Common myeloid progenitor, CD34-positive (primary cell): ENCODE measurements around the gene MRPL42.

Experiments used
- CTCF ChIA-PET: fragments of 350-600 bp; sonication (Branson Sonifier 250); formaldehyde crosslinking; loops from one replicate; lab custom pipeline; 2021; ENCODE audit warnings: antibody characterized with exemption; lab: Charles Lee
- POLR2A ChIA-PET: fragments of 350-600 bp; sonication (Branson Sonifier 250); formaldehyde crosslinking; loops from one replicate; lab custom pipeline; 2021; ENCODE audit warnings: antibody characterized with exemption; lab: Charles Lee
- DNase-seq, 3 donors: peaks; one replicate each; pipeline versions ENCODE4 v3.0.0 to v3.0.0-alpha.2; 2013
- H3K27ac ChIP-seq, 2 experiments: 1 replicate in 1 of 2; 2 replicates in 1 of 2; pipeline ENCODE4 v1.7.0; 2013; ENCODE audit warnings: inconsistent platforms in 2 of 2, low read length in 2 of 2, mild to moderate bottlenecking in 2 of 2, low read depth in 1 of 2, moderate library complexity in 1 of 2; ENCODE audit not compliant: severe bottlenecking in 2 of 2, insufficient read depth in 1 of 2, poor library complexity in 1 of 2
- H3K27me3 ChIP-seq, 5 experiments: replicated peaks in 2 of 5; 1 replicate in 3 of 5; 2 replicates in 2 of 5; pipeline versions ENCODE4 v1.6.1 to v1.7.0; 2013; ENCODE audit warnings: low read length in 4 of 5, mild to moderate bottlenecking in 2 of 5, moderate library complexity in 2 of 5, inconsistent platforms in 1 of 5; ENCODE audit not compliant: insufficient read depth in 5 of 5, control insufficient read depth in 4 of 5
- H3K36me3 ChIP-seq, 4 experiments: 1 replicate in 2 of 4; 2 replicates in 2 of 4; pipeline versions ENCODE4 v1.6.1 to v1.7.0; 2013; ENCODE audit warnings: low read length in 3 of 4, control low read depth in 1 of 4, mild to moderate bottlenecking in 1 of 4; ENCODE audit not compliant: control insufficient read depth in 4 of 4, insufficient read depth in 4 of 4
- H3K4me1 ChIP-seq, 4 experiments: 1 replicate in 3 of 4; 2 replicates in 1 of 4; pipeline versions ENCODE4 v1.6.1 to v1.7.1; 2013; ENCODE audit warnings: low read length in 3 of 4, mild to moderate bottlenecking in 3 of 4, control low read depth in 1 of 4, inconsistent platforms in 1 of 4, moderate library complexity in 1 of 4; ENCODE audit not compliant: control insufficient read depth in 4 of 4, insufficient read depth in 4 of 4; ENCODE audit errors: control extremely low read depth in 1 of 4
- H3K4me3 ChIP-seq, 7 experiments: 1 replicate in 4 of 7; 2 replicates in 3 of 7; pipeline versions ENCODE4 v1.5.1 to v1.7.0; 2013; ENCODE audit warnings: mild to moderate bottlenecking in 7 of 7, low read length in 6 of 7, moderate library complexity in 6 of 7, inconsistent platforms in 2 of 7, low read depth in 2 of 7, control low read depth in 1 of 7; ENCODE audit not compliant: insufficient read depth in 4 of 7, control insufficient read depth in 1 of 7; ENCODE audit errors: extremely low read depth in 1 of 7
- H3K9me3 ChIP-seq, 5 experiments: 1 replicate in 4 of 5; 2 replicates in 1 of 5; pipeline versions ENCODE4 v1.6.1 to v1.7.1; 2013; ENCODE audit warnings: low read length in 4 of 5, mild to moderate bottlenecking in 2 of 5, inconsistent platforms in 1 of 5, low read depth in 1 of 5, moderate library complexity in 1 of 5; ENCODE audit not compliant: control insufficient read depth in 4 of 5, insufficient read depth in 2 of 5; ENCODE audit errors: control extremely low read depth in 1 of 5
- WGBS: methylation state at CpG from one replicate; pipeline ENCODE4 v1.1.5; 2013; ENCODE audit not compliant: insufficient coverage; 5-methylcytosine and 5-hydroxymethylcytosine counted together

MRPL42 gene

DNA sequence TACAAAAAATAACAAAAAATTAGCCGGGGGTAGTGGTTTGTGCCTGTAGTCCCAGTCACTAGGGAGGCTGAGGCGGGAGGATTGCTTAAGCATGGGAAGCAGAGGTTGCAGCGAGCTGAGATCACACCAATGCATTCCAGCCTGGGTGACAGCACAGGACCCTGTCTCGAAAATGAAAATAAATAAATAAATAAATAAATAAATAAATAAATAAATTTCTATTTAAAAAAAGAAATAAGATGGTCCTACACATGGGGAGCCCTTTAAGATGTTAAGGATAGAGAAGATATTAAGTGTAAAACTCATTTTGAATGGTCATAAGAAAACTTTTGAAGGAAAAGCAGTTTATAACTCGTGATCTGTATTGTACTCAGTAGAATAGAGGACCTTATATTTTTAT lies 8.2 kb upstream of the MRPL42 start:
- no peak overlapping the region for H3K27ac ChIP-seq
- no peaks in the 10 kb centered on the region for H3K9me3 ChIP-seq
- ChIA-PET CTCF (interaction anchor here (0.6 kb wide), 1 partner anchor 8 kb away, joined by 3 read pairs; no protein-coding TSS in a partner anchor), POLR2A (interaction anchor here (0.6 kb wide), 1 partner anchor 450 kb away, joined by 3 read pairs; no protein-coding TSS in a partner anchor)
- DNase-seq = no peak
- peaks cover 0 to 9% (median 2%) of the 10 kb centered on the region in 4 experiments for H3K4me1 ChIP-seq
- no peaks in the 10 kb centered on the region for H3K36me3 ChIP-seq
- no peaks in the 10 kb centered on the region for H3K27me3 ChIP-seq
- no peak overlapping the region for H3K4me3 ChIP-seq
- no CpG with 5 or more reads among the region's 5 CpGs for WGBS

DNA sequence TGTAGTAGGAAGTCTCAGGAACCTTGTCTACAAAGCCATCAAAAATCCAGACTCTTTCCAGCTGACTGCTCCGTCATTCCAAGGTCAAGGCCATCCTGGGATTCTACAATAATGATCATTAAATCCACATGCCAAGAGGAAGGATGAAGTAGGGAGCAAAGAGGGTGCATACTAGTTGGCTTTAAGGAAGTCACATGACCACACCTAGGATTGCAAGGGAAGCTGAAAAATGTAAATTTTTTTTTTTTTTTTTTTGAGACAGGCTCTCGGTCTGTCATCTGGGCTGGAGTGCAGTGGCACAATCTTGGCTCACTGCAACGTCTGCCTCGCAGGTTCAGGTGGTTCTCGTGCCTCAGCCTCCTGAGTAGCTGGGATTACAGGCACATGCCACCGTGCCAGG lies 7.3 kb upstream of the MRPL42 start:
- Histone ChIP-seq H3K27ac (no peak overlapping the region), H3K9me3 (no peaks in the 10 kb centered on the region), H3K4me1 (peaks cover 0 to 9% (median 2%) of the 10 kb centered on the region in 4 experiments), H3K27me3 (no peaks in the 10 kb centered on the region), H3K36me3 (no peaks in the 10 kb centered on the region), H3K4me3 (no peak overlapping the region)
- WGBS = 87% methylated on average over 4 of the region's 6 CpGs
- DNase-seq = peak in 1 of 3 donors; percentile 21
- ChIA-PET POLR2A (no interaction called here), CTCF (interaction anchor here (1.0 kb wide), 1 partner anchor 45 kb away, joined by 3 read pairs; no protein-coding TSS in a partner anchor)

DNA sequence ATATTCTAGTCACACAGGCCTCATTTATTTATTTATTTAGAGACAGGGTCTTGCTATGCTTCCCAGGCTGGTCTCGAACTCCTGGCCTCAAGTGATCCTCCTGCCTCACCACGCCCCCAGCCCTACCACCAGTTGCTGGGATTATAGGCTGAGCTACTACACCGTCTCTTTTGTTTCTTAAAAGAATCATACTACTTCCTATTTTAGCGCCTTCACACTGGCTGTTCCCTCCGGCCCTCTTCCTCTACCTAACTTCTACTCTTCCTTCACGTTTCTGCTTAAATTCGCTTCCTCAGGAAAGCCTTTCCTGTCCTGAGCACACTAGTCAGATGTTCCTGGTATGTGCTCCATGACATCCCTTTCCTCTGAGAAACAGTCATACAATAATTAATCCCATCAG lies 6.4 kb upstream of the MRPL42 start:
- 57% methylated on average over 6 of the region's 7 CpGs for WGBS
- H3K36me3 ChIP-seq = no peaks in the 10 kb centered on the region
- POLR2A ChIA-PET = no interaction called here
- H3K4me1 ChIP-seq = peaks cover 0 to 9% (median 2%) of the 10 kb centered on the region in 4 experiments
- H3K9me3 ChIP-seq = no peaks in the 10 kb centered on the region
- no peak overlapping the region for H3K4me3 ChIP-seq
- no peaks in the 10 kb centered on the region for H3K27me3 ChIP-seq
- CTCF ChIA-PET = interaction anchor here (1.0 kb wide), 1 partner anchor 16 kb away, joined by 4 read pairs; no protein-coding TSS in a partner anchor
- no peak overlapping the region for H3K27ac ChIP-seq
- DNase-seq = no peak

DNA sequence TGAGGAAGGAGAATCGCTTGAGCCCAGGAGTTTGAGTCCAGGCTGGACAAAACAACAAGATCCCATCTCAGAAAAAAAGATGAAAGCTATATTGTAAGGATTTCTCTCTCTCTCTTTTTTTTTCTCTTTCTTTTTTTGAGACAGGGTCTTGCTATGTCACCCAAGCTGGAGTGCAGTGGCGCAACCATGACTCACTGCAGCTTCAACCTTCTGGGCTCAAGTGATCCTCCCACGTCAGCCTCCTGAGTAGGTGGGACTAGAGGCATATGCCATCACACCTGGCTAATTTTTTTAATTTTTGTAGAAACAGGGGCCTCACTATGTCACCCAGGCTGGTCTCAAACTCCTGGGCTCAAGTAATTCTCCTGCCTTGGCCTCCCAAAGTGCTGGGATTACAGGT lies 5.8 kb upstream of the MRPL42 start:
- Histone ChIP-seq H3K36me3 (no peaks in the 10 kb centered on the region), H3K27ac (no peak overlapping the region), H3K4me3 (no peak overlapping the region), H3K27me3 (no peaks in the 10 kb centered on the region), H3K4me1 (peaks cover 0 to 9% (median 2%) of the 10 kb centered on the region in 4 experiments), H3K9me3 (no peaks in the 10 kb centered on the region)
- DNase-seq = peak in 2 of 3 donors; percentile 41 to 58
- 87% methylated on average over 2 of the region's 3 CpGs for WGBS
- ChIA-PET POLR2A (no interaction called here), CTCF (interaction anchor here (1.0 kb wide), 1 partner anchor 16 kb away, joined by 4 read pairs; no protein-coding TSS in a partner anchor)

DNA sequence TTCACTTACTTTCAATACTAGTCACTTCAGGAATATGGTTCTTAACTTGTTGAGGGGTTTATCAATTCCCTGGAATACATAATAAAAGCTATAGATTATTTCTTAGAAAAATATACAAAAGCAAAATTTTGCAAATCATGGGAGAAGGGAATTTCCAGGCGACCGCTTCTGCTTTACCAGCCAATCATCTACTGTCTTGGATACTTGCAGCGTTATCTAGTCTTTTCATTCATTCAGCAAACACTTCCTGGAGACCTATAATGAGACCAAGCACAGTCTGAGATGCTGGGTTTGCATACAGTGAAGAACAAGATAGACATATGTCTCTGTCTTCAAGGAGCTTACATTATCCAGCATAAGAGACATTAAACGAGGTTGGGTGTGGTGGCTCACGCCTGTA lies 1.5 kb upstream of the MRPL42 start:
- Histone ChIP-seq H3K27ac (no peak overlapping the region), H3K36me3 (peaks cover 0 to 12% (median 4%) of the 10 kb centered on the region in 4 experiments), H3K27me3 (no peaks in the 10 kb centered on the region), H3K9me3 (no peaks in the 10 kb centered on the region), H3K4me1 (peaks cover 15 to 20% (median 19%) of the 10 kb centered on the region in 4 experiments), H3K4me3 (no peak overlapping the region)
- peak in 2 of 3 donors; percentile 55 to 66 for DNase-seq
- WGBS = 89% methylated on average over 3 of the region's 5 CpGs
- POLR2A ChIA-PET = no interaction called here
- CTCF ChIA-PET = interaction anchor here (0.6 to 1.2 kb wide), 4 partner anchors 10 to 70 kb away, joined by 3 to 5 read pairs (median 3); no protein-coding TSS in a partner anchor

DNA sequence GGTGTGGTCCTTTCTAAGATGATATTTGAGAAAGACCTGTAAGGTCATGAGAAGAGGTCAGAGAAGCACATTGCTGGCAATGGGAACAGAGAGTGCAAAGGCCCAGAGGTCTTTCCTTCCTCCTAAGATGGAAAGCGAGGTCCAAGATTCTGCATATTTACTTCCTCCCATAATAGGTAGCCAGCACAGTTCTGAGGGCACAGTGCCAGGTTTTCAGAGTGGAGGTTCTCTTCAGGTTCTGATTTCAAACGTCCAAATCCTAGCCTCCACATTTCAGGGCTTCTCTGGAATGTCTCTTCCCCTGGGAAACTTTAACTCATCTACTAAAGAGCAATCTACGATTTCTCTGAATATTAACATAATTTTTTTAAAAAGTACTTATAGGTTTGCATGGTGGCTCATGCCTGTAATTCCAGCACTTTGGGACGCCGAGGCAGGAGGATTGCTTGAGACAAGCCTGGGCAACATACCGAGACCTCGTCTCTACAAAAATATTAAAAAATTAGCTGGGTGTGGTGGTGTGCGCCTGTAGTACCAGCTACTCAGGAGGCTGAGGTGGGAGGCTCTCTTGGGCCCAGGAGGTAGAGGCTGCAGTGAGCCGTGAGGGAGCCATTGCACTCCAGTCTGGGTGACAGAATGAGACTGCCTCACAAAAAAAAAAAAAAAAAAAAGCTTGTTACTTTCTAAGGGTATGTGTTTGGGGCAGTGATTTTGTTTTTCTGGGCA lies 526 bp upstream of the MRPL42 start:
- no peak for DNase-seq
- POLR2A ChIA-PET = no interaction called here
- 100% methylated on average over 2 of the region's 9 CpGs for WGBS
- peaks cover 0 to 12% (median 9%) of the 10 kb centered on the region in 4 experiments for H3K36me3 ChIP-seq
- H3K27me3 ChIP-seq = no peaks in the 10 kb centered on the region
- CTCF ChIA-PET = interaction anchor here (0.7 to 2.0 kb wide), 4 partner anchors 8 to 75 kb away, joined by 3 to 16 read pairs (median 3); no protein-coding TSS in a partner anchor
- peak overlapping the region in 1 of 2 experiments; percentile 92 for H3K27ac ChIP-seq
- H3K4me3 ChIP-seq = peak overlapping the region; percentile 72 to 99 (median 96)
- no peaks in the 10 kb centered on the region for H3K9me3 ChIP-seq
- H3K4me1 ChIP-seq = peaks cover 15 to 20% (median 19%) of the 10 kb centered on the region in 4 experiments

DNA sequence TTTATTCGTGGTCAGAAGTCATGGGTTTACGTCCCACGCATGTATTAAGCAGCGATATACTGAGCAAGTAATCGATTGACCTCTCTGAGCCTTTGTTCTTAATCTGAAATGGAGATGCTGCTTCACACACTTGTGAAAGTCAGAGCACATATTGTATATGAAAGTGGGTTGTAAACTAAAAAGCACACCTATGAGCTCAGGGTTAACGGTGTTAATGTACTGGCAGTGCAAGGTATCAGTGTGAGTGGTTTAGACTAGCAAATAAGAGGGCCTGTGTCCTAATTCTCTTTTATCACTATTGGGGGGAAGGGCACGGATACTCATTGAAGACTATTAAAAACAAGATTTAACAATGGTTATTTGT lies 676 bp downstream of the MRPL42 start:
- Histone ChIP-seq H3K4me3 (peak overlapping the region; percentile 72 to 99 (median 96)), H3K27ac (peak overlapping the region; percentile 76 to 92), H3K36me3 (peaks cover 4 to 14% (median 10%) of the 10 kb centered on the region in 4 experiments), H3K9me3 (no peaks in the 10 kb centered on the region), H3K4me1 (peaks cover 15 to 20% (median 19%) of the 10 kb centered on the region in 4 experiments), H3K27me3 (no peaks in the 10 kb centered on the region)
- DNase-seq = no peak
- WGBS = 2% methylated on average over 6 of the region's 7 CpGs
- POLR2A ChIA-PET = interaction anchor here (1.2 kb wide), 1 partner anchor 9 kb away, joined by 4 read pairs; no protein-coding TSS in a partner anchor
- CTCF ChIA-PET = interaction anchor here (0.5 to 2.0 kb wide), 7 partner anchors 10 to 80 kb away, joined by 3 to 16 read pairs (median 4); no protein-coding TSS in a partner anchor
